SK-MEL-5 (cell line): ENCODE measurements around the gene TASP1. TPM values are rescaled to one million over a fixed set of nuclear protein-coding genes. Genes with fewer than 3 reads are reported as not detected.

Experiments used
- DNase-seq: peaks from one replicate; pipeline ENCODE4 v3.0.0-alpha.2; 2016; ENCODE audit warnings: low read depth, low spot score
- in situ Hi-C: cut with HindIII; loops from 2 replicates; pipeline ENCODE4 v1.10.0; 2016; ENCODE audit warnings: low sequenced_read_pairs, high pct_unique_total_duplicates, low pct_unique_long_range_greater_than_20kb
- total RNA-seq: library from RNA; depleted of rRNA; stranded (reverse); fragments of >200 nt; shearing (Covaris generic); gene quantifications from 2 replicates; pipeline ENCODE4 v1.2.3, GENCODE V29; 2014; rRNA removed

TASP1 gene
- total RNA-seq, 1 experiment from 2014 or later, result 11.1 TPM

GRCh38 chr20:13355411-13355810 is 283.3 kb downstream of the TASP1 start:
- no peak for DNase-seq
- in situ Hi-C loops, result no loop called here

GRCh38 chr20:13353261-13353945 is 285.3 kb downstream of the TASP1 start:
- in situ Hi-C loops, result no loop called here
- DNase-seq, result no peak

- in situ Hi-C loops, result no loop called here
- no peak for DNase-seq
Observed at GRCh38 chr20:13349235-13349604, 289.5 kb downstream of the TASP1 start.

- in situ Hi-C loops, result no loop called here
- DNase-seq, result peak; percentile 83
Observed at GRCh38 chr20:13348311-13349234, 290.2 kb downstream of the TASP1 start.

GRCh38 chr20:13344671-13345070 is 294.1 kb downstream of the TASP1 start:
- DNase-seq, result no peak
- in situ Hi-C loops, result no loop called here

- in situ Hi-C loops, result no loop called here
- DNase-seq, result no peak
Observed at GRCh38 chr20:13342469-13343242, 296.1 kb downstream of the TASP1 start.

- in situ Hi-C loops, result no loop called here
- no peak for DNase-seq
Observed at GRCh38 chr20:13341737-13342393, 296.9 kb downstream of the TASP1 start.

GRCh38 chr20:13340088-13340487 is 298.6 kb downstream of the TASP1 start:
- no peak for DNase-seq
- in situ Hi-C loops, result no loop called here

Other genes with a start within 250 kb of the TASP1 start
- 22.8 and 24.9 TPM in 2 replicates for gene ESF1, start 146.0 kb upstream of the TASP1 start, total RNA-seq
- gene NDUFAF5, start 146.1 kb upstream of the TASP1 start, total RNA-seq, result 30.3 and 30.5 TPM in 2 replicates